NB4 (cell line): ENCODE measurements around the gene GBF1.

Source experiments
- CTCF ChIP-seq: IDR thresholded peaks from one replicate; pipeline ENCODE4 v1.5.1; 2012; ENCODE audit warnings: low read depth, low read length
- MAX ChIP-seq: IDR thresholded peaks from 2 replicates; pipeline ENCODE4 v1.6.1; 2011; ENCODE audit warnings: low read depth, low read length
- MYC ChIP-seq: IDR thresholded peaks from 2 replicates; pipeline ENCODE4 v1.6.1; 2011; ENCODE audit warnings: low read depth, low read length
- POLR2A ChIP-seq: IDR thresholded peaks from 2 replicates; pipeline ENCODE4 v1.6.1; 2011; ENCODE audit warnings: mild to moderate bottlenecking; ENCODE audit not compliant: insufficient read length; ENCODE audit errors: extremely low read depth

- TF ChIP-seq CTCF = no peak
- TF ChIP-seq POLR2A = no peak
- TF ChIP-seq MAX = no peak
- TF ChIP-seq MYC = no peak
These were observed 160.3 kb downstream of the GBF1 start for GRCh38 chr10:102405632-102406031.
